ENCODE measurements around the gene PCDH20. TPM values are rescaled to one million over a fixed set of nuclear protein-coding genes. Genes with fewer than 3 reads are reported as not detected.
"Not testable (repeated sequence)": the region's sequence is repeated elsewhere in the genome, so short reads cannot be mapped to it uniquely, and the experiment has no call there.

Gene PCDH20
- total RNA-seq, 5 donors from 2014 or later (not counting 1 experiment from before 2014, with no cell fraction given): not detected

DNA sequence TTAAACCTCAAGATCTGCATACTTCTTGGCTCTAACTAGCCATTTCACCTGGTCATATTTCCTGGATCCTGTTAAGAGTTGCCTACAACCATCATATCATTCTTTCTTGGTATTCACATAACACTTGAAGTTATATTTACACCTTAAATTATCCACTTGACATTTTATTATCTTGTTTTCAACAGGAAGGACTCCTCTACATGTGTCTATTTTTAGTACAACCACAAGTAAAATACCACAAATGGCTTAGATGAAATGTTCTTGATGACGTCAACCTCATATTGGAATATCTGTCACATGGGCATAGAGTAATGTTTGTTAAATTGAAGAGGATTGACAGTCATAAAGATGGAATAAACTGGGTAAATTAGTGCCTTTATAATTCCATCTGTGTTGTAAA, 9.4 kb downstream of the PCDH20 start:
- peaks cover 0 to 7% (median 7%) of the 10 kb centered on the region in 3 donors for H3K9me3 Mint-ChIP-seq
- CTCF ChIA-PET: no interaction called here
- no peak overlapping the region for H3K4me3 Mint-ChIP-seq

DNA sequence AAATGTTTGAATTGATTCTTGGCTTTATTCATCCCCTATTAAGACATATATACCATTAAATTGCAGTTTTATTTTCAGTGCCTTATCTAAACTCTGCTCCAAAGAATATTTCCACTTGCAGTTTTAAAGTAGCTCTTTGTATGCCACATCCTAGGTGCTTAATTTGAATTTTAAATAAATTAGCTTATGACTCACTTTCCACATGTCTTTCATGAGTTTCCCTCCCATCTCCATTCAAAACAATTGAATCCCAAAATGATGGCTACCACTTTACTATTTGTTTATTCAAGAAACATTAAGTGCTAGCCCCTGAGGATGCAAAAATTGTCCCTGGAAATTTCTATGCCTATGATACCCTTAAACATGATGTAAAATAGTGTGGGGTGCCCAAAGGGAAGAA, 19.5 kb downstream of the PCDH20 start:
- H3K27ac ChIP-seq (ENCODE audit: low read length): no peak overlapping the region

More for the DNA sequence above, 9.4 kb downstream of the PCDH20 start:
- Histone ChIP-seq H3K27me3 (replicated peaks in 1 of 2; ENCODE audit: control insufficient read depth in 2 of 2, extremely low read depth in 1 of 2, insufficient read depth in 2 of 2, low read length in 1 of 2) (no peaks in the 10 kb centered on the region), H3K4me1 (ENCODE audit: control insufficient read depth in 1 of 2, extremely low read depth in 1 of 2, insufficient read depth in 2 of 2, low read length in 2 of 2) (no peaks in the 10 kb centered on the region), H3K9me3 (no peaks in the 10 kb centered on the region), H3K4me3 (ENCODE audit: control insufficient read depth in 1 of 2, extremely low read depth in 1 of 2, low read length in 1 of 2) (no peak overlapping the region), H3K36me3 (ENCODE audit: control insufficient read depth in 2 of 2, extremely low read depth in 1 of 2, insufficient read depth in 1 of 2, low read length in 1 of 2) (no peaks in the 10 kb centered on the region), H3K27ac (ENCODE audit: low read length) (no peak overlapping the region)
- no peaks in the 10 kb centered on the region for H3K4me1 Mint-ChIP-seq
- WGBS (ENCODE audit: insufficient coverage): no CpG with 5 or more reads among the region's 1 CpG
- DNase-seq: no peak
- POLR2A ChIA-PET: no interaction called here
- no peak for ATAC-seq (replicated peaks in 1 of 4)
- no peaks in the 10 kb centered on the region for H3K27me3 Mint-ChIP-seq
- H3K36me3 Mint-ChIP-seq: no peaks in the 10 kb centered on the region
- H3K27ac Mint-ChIP-seq: no peak overlapping the region

DNA sequence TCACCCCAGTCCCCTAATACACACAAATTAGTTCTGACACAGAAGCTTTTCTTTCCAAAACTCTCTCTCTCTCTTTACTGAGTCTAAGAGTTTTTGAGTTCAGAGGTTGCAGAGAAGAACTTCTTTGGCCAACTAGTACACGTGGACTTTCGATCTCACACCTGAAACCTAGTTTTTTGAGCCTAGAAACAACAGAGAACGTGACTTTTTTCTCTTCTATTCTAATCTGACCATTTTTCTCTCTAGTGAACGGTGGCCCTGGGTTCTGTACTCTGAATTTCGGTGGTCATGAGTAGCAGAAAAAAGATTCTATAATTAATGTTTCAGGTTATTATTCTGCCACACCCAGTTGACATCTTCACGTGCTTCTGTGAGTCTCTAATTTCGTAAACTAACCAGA, 24.2 kb downstream of the PCDH20 start:
- Mint-ChIP-seq H3K36me3 (no peaks in the 10 kb centered on the region), H3K27ac (no peak overlapping the region), H3K9me3 (peaks cover 8 to 20% (median 15%) of the 10 kb centered on the region in 3 donors), H3K27me3 (no peaks in the 10 kb centered on the region), H3K4me1 (no peaks in the 10 kb centered on the region), H3K4me3 (no peak overlapping the region)
- ChIA-PET POLR2A (no interaction called here), CTCF (no interaction called here)
- DNase-seq (no peak), ATAC-seq (replicated peaks in 1 of 4) (no peak)
- H3K9me3 ChIP-seq: no peaks in the 10 kb centered on the region
- H3K27me3 ChIP-seq (replicated peaks in 1 of 2; ENCODE audit: control insufficient read depth in 2 of 2, extremely low read depth in 1 of 2, insufficient read depth in 2 of 2, low read length in 1 of 2): no peaks in the 10 kb centered on the region
- no peak overlapping the region for H3K4me3 ChIP-seq (ENCODE audit: control insufficient read depth in 1 of 2, extremely low read depth in 1 of 2, low read length in 1 of 2)
- no peaks in the 10 kb centered on the region for H3K4me1 ChIP-seq (ENCODE audit: control insufficient read depth in 1 of 2, extremely low read depth in 1 of 2, insufficient read depth in 2 of 2, low read length in 2 of 2)
- WGBS (ENCODE audit: insufficient coverage): 83% methylated on average over 2 of the region's 7 CpGs
- H3K27ac ChIP-seq (ENCODE audit: low read length): no peak overlapping the region
- H3K36me3 ChIP-seq (ENCODE audit: control insufficient read depth in 2 of 2, extremely low read depth in 1 of 2, insufficient read depth in 1 of 2, low read length in 1 of 2): no peaks in the 10 kb centered on the region

More for the DNA sequence above, 19.5 kb downstream of the PCDH20 start:
- ChIA-PET CTCF (no interaction called here), POLR2A (no interaction called here)
- Mint-ChIP-seq H3K9me3 (peaks cover 20 to 28% (median 26%) of the 10 kb centered on the region in 3 donors), H3K27ac (no peak overlapping the region), H3K4me1 (no peaks in the 10 kb centered on the region), H3K4me3 (no peak overlapping the region), H3K27me3 (no peaks in the 10 kb centered on the region), H3K36me3 (no peaks in the 10 kb centered on the region)
- Histone ChIP-seq H3K4me3 (ENCODE audit: control insufficient read depth in 1 of 2, extremely low read depth in 1 of 2, low read length in 1 of 2) (no peak overlapping the region), H3K27me3 (replicated peaks in 1 of 2; ENCODE audit: control insufficient read depth in 2 of 2, extremely low read depth in 1 of 2, insufficient read depth in 2 of 2, low read length in 1 of 2) (no peaks in the 10 kb centered on the region), H3K4me1 (ENCODE audit: control insufficient read depth in 1 of 2, extremely low read depth in 1 of 2, insufficient read depth in 2 of 2, low read length in 2 of 2) (no peaks in the 10 kb centered on the region), H3K36me3 (ENCODE audit: control insufficient read depth in 2 of 2, extremely low read depth in 1 of 2, insufficient read depth in 1 of 2, low read length in 1 of 2) (no peaks in the 10 kb centered on the region), H3K9me3 (no peaks in the 10 kb centered on the region)
- DNase-seq (no peak), ATAC-seq (replicated peaks in 1 of 4) (no peak)

DNA sequence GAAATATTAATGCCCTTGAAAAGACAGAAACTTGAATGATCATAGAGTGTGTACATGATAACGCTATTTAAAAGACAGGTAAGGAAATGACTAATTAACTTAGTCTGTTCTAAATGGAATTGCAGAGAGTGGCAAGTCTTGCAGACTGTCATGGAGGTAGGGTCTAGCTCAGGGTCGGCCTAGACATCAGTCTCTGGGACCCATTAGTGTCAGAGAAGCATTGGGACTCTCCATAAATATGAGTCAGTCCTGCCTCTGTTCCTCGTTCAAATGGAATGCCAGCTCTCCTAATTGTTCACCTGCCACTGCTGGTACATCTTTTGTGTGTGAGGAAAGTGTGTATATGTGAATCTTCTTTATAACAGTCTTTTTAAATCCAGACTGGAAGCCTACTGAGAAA, 28.0 kb downstream of the PCDH20 start:
- ATAC-seq (replicated peaks in 1 of 4): no peak
- Mint-ChIP-seq H3K36me3 (no peaks in the 10 kb centered on the region), H3K9me3 (peaks cover under 1 to 7% (median 2%) of the 10 kb centered on the region in 3 donors), H3K27me3 (no peaks in the 10 kb centered on the region), H3K4me3 (no peak overlapping the region), H3K4me1 (no peaks in the 10 kb centered on the region), H3K27ac (no peak overlapping the region)
- Histone ChIP-seq H3K9me3 (no peaks in the 10 kb centered on the region), H3K27ac (ENCODE audit: low read length) (no peak overlapping the region), H3K4me1 (ENCODE audit: control insufficient read depth in 1 of 2, extremely low read depth in 1 of 2, insufficient read depth in 2 of 2, low read length in 2 of 2) (no peaks in the 10 kb centered on the region), H3K27me3 (replicated peaks in 1 of 2; ENCODE audit: control insufficient read depth in 2 of 2, extremely low read depth in 1 of 2, insufficient read depth in 2 of 2, low read length in 1 of 2) (no peaks in the 10 kb centered on the region), H3K4me3 (ENCODE audit: control insufficient read depth in 1 of 2, extremely low read depth in 1 of 2, low read length in 1 of 2) (no peak overlapping the region), H3K36me3 (ENCODE audit: control insufficient read depth in 2 of 2, extremely low read depth in 1 of 2, insufficient read depth in 1 of 2, low read length in 1 of 2) (no peaks in the 10 kb centered on the region)
- WGBS (ENCODE audit: insufficient coverage): 25% methylated on average over 1 of the region's 3 CpGs
- no peak for DNase-seq
- ChIA-PET POLR2A (no interaction called here), CTCF (no interaction called here)

DNA sequence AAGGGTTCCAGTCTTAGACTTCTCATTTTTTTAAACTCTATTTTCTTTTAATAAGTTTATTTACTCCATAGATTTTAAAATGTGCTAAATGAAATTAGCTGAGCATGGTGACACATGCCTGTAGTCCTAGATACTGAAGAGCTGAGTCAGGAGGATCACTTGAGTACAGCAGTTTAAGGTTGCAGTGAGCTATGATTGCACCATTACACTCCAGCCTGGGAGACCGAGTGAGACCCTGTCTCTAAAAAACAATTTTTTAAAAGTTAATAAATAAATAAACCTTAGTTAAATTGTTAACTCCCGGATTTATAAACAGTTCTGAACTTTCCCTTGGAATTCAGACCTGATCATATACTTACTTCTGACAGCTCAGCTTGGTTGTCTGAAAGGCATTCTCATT, 32.5 kb downstream of the PCDH20 start:
- H3K36me3 ChIP-seq (ENCODE audit: control insufficient read depth in 2 of 2, extremely low read depth in 1 of 2, insufficient read depth in 1 of 2, low read length in 1 of 2): no peaks in the 10 kb centered on the region
- ChIA-PET POLR2A (no interaction called here), CTCF (no interaction called here)
- Mint-ChIP-seq H3K4me1 (no peaks in the 10 kb centered on the region), H3K4me3 (no peak overlapping the region), H3K27me3 (no peaks in the 10 kb centered on the region), H3K27ac (no peak overlapping the region), H3K9me3 (peaks cover 0 to 3% (median 0%) of the 10 kb centered on the region in 3 donors), H3K36me3 (no peaks in the 10 kb centered on the region)
- no peak for DNase-seq
- H3K4me1 ChIP-seq (ENCODE audit: control insufficient read depth in 1 of 2, extremely low read depth in 1 of 2, insufficient read depth in 2 of 2, low read length in 2 of 2): no peaks in the 10 kb centered on the region
- H3K27me3 ChIP-seq (replicated peaks in 1 of 2; ENCODE audit: control insufficient read depth in 2 of 2, extremely low read depth in 1 of 2, insufficient read depth in 2 of 2, low read length in 1 of 2): no peaks in the 10 kb centered on the region
- H3K4me3 ChIP-seq (ENCODE audit: control insufficient read depth in 1 of 2, extremely low read depth in 1 of 2, low read length in 1 of 2): no peak overlapping the region
- ATAC-seq (replicated peaks in 1 of 4): no peak
- 17% methylated on average over 1 of the region's 2 CpGs for WGBS (ENCODE audit: insufficient coverage)
- H3K9me3 ChIP-seq: no peaks in the 10 kb centered on the region
- no peak overlapping the region for H3K27ac ChIP-seq (ENCODE audit: low read length)

DNA sequence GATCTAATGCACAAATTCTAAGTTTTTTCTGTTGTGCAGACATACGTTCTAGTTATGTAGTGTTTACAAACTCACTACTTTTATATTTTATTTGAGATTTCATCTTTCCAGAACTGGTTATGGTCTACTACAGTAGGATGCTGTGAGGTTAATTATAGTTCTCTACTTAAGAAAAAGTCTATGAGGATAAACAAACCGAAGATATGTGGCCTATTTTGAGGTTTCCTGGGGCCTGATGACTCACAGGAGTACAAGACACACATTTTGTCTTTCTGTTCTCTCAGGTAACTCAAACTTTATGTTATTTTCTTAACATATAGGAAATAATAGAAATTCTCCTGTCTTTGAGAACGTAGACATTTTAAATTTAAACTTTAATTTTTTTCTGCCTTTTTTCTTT, 45.1 kb downstream of the PCDH20 start:
- ATAC-seq (replicated peaks in 1 of 4): no peak
- no peaks in the 10 kb centered on the region for H3K27me3 Mint-ChIP-seq
- POLR2A ChIA-PET: no interaction called here

DNA sequence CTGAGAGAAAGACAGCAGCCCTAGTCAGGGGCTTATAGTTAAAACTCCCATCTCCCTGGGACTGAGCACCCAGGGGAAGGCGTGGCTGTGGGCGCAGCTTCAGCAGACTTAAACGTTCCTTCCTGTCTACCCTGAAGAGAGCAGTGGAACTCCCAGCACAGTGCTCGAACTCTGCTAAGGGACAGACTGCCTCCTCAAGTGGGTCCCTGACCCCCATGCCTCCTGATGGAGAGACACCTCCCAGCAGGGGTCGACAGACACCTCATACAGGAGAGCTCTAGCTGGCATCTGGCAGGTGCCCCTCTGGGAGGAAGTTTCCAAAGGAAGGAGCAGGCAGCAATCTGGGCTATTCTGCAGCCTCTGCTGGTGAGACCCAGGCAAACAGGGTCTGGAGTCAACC, 51.0 kb downstream of the PCDH20 start:
- H3K27me3 ChIP-seq (replicated peaks in 1 of 2; ENCODE audit: control insufficient read depth in 2 of 2, extremely low read depth in 1 of 2, insufficient read depth in 2 of 2, low read length in 1 of 2); H3K27me3 Mint-ChIP-seq; CTCF ChIA-PET; H3K36me3 ChIP-seq (ENCODE audit: control insufficient read depth in 2 of 2, extremely low read depth in 1 of 2, insufficient read depth in 1 of 2, low read length in 1 of 2); H3K36me3 Mint-ChIP-seq; ATAC-seq (replicated peaks in 1 of 4); H3K9me3 ChIP-seq; H3K4me3 ChIP-seq (ENCODE audit: control insufficient read depth in 1 of 2, extremely low read depth in 1 of 2, low read length in 1 of 2); H3K27ac ChIP-seq (ENCODE audit: low read length); H3K4me1 Mint-ChIP-seq; H3K27ac Mint-ChIP-seq; POLR2A ChIA-PET; H3K4me1 ChIP-seq (ENCODE audit: control insufficient read depth in 1 of 2, extremely low read depth in 1 of 2, insufficient read depth in 2 of 2, low read length in 2 of 2); DNase-seq; H3K4me3 Mint-ChIP-seq: not testable (repeated sequence)
- peaks cover 9 to 19% (median 18%) of the 10 kb centered on the region in 3 donors for H3K9me3 Mint-ChIP-seq
- WGBS (ENCODE audit: insufficient coverage): 95% methylated on average over 3 of the region's 5 CpGs

More for the DNA sequence above, 45.1 kb downstream of the PCDH20 start:
- WGBS (ENCODE audit: insufficient coverage): no CpG with 5 or more reads among the region's 3 CpGs
- Mint-ChIP-seq H3K4me1 (no peaks in the 10 kb centered on the region), H3K9me3 (peaks cover 9 to 18% (median 12%) of the 10 kb centered on the region in 3 donors), H3K4me3 (no peak overlapping the region), H3K27ac (no peak overlapping the region), H3K36me3 (no peaks in the 10 kb centered on the region)
- CTCF ChIA-PET: no interaction called here
- no peaks in the 10 kb centered on the region for H3K36me3 ChIP-seq (ENCODE audit: control insufficient read depth in 2 of 2, extremely low read depth in 1 of 2, insufficient read depth in 1 of 2, low read length in 1 of 2)
- no peaks in the 10 kb centered on the region for H3K27me3 ChIP-seq (replicated peaks in 1 of 2; ENCODE audit: control insufficient read depth in 2 of 2, extremely low read depth in 1 of 2, insufficient read depth in 2 of 2, low read length in 1 of 2)
- H3K4me3 ChIP-seq (ENCODE audit: control insufficient read depth in 1 of 2, extremely low read depth in 1 of 2, low read length in 1 of 2): no peak overlapping the region
- no peaks in the 10 kb centered on the region for H3K4me1 ChIP-seq (ENCODE audit: control insufficient read depth in 1 of 2, extremely low read depth in 1 of 2, insufficient read depth in 2 of 2, low read length in 2 of 2)
- no peaks in the 10 kb centered on the region for H3K9me3 ChIP-seq
- DNase-seq: no peak
- no peak overlapping the region for H3K27ac ChIP-seq (ENCODE audit: low read length)
